HCEC 1CT (cell line): Measurements from ENCODE around the gene MYH1.
"Not testable (repeated sequence)": the region's sequence is repeated elsewhere in the genome, so short reads cannot be mapped to it uniquely, and the experiment has no call there.

ENCODE experiments used
- DNase-seq: peaks from one replicate; pipeline ENCODE4 v3.0.0-alpha.2; 2017

Gene MYH1

GRCh38 chr17:10518271-10519037, at the start of gene MYH1:
Gene MYH1 (minus strand): TSS chr17:10518542. CDS start chr17:10516642, 1,900 bp downstream.
- DNase-seq, result no peak

GRCh38 chr17:10563991-10564660, 45.8 kb upstream of the MYH1 start:
- no peak for DNase-seq

GRCh38 chr17:10558049-10558448, 39.7 kb upstream of the MYH1 start:
- no peak for DNase-seq

- DNase-seq, result no peak
These were observed 39.1 kb upstream of the MYH1 start for GRCh38 chr17:10557422-10557821.

- DNase-seq, result no peak
These were observed 38.1 kb upstream of the MYH1 start for GRCh38 chr17:10556301-10557005.

GRCh38 chr17:10550014-10550413, 31.7 kb upstream of the MYH1 start:
- DNase-seq, result no peak

GRCh38 chr17:10549096-10549842, 30.9 kb upstream of the MYH1 start, which contains the start of gene MYH2:
Gene MYH2 (minus strand): TSS chr17:10549658. CDS start chr17:10547920, 1,738 bp downstream.
- DNase-seq, result no peak

GRCh38 chr17:10547351-10547750, 29.0 kb upstream of the MYH1 start:
- DNase-seq, result no peak

GRCh38 chr17:10543486-10543885, 25.1 kb upstream of the MYH1 start:
- DNase-seq, result not testable (repeated sequence)

GRCh38 chr17:10541179-10541578, 22.8 kb upstream of the MYH1 start:
- DNase-seq, result not testable (repeated sequence)

- no peak for DNase-seq
These were observed 13.7 kb upstream of the MYH1 start for GRCh38 chr17:10532026-10532425.

- DNase-seq, result no peak
These were observed 9.1 kb upstream of the MYH1 start for GRCh38 chr17:10527419-10527818.

- no peak for DNase-seq
These were observed 8.2 kb upstream of the MYH1 start for GRCh38 chr17:10526517-10526916.

GRCh38 chr17:10523064-10523463, 4.7 kb upstream of the MYH1 start:
- no peak for DNase-seq

- no peak for DNase-seq
These were observed 3.6 kb upstream of the MYH1 start for GRCh38 chr17:10521949-10522348.

- no peak for DNase-seq
These were observed 1.7 kb downstream of the MYH1 start for GRCh38 chr17:10516638-10517037.

GRCh38 chr17:10516065-10516464, 2.3 kb downstream of the MYH1 start:
- no peak for DNase-seq

GRCh38 chr17:10513299-10514067, 4.9 kb downstream of the MYH1 start:
- DNase-seq, result no peak

- DNase-seq, result no peak
These were observed 5.5 kb downstream of the MYH1 start for GRCh38 chr17:10512856-10513255.

GRCh38 chr17:10499950-10500349, 18.4 kb downstream of the MYH1 start:
- DNase-seq, result no peak

GRCh38 chr17:10492004-10492403, 26.3 kb downstream of the MYH1 start:
- no peak for DNase-seq

- DNase-seq, result no peak
These were observed 36.1 kb downstream of the MYH1 start for GRCh38 chr17:10482252-10482651.
